Tibial artery (tissue), 4 donors: ENCODE data around the gene RNF182.
"Not testable (repeated sequence)": the region's sequence is repeated elsewhere in the genome, so short reads cannot be mapped to it uniquely, and the experiment has no call there.

Experiments used
- DNase-seq, 2 donors: peaks; one replicate each; pipeline ENCODE4 v3.0.0-alpha.2; 2019
- H3K27ac ChIP-seq, 2 donors: fragments of 200-600 bp; sonication (generic) in 1 of 2; 1 replicate in 1 of 2; 2 replicates in 1 of 2; pipeline ENCODE4 v1.5.1; 2018 to 2019; ENCODE audit warnings: mild to moderate bottlenecking in 1 of 2
- H3K27me3 ChIP-seq, 2 donors: fragments of 200-600 bp; sonication (generic) in 1 of 2; one replicate each; pipeline versions ENCODE4 v1.5.1 to v1.6.0; 2016 to 2019
- H3K36me3 ChIP-seq, 3 donors: fragments of 200-600 bp; sonication (generic) in 2 of 3; one replicate each; pipeline ENCODE4 v1.5.1; 2016 to 2019; ENCODE audit warnings: mild to moderate bottlenecking in 2 of 3
- H3K4me1 ChIP-seq, 4 donors: fragments of 200-600 bp; sonication (generic) in 2 of 4; 1 replicate in 3 of 4; 2 replicates in 1 of 4; pipeline ENCODE4 v1.5.1; 2016 to 2019
- H3K4me3 ChIP-seq, 2 donors: fragments of 200-600 bp; sonication (generic) in 1 of 2; 1 replicate in 1 of 2; 2 replicates in 1 of 2; pipeline ENCODE4 v1.5.1; 2018 to 2019; ENCODE audit warnings: mild to moderate bottlenecking in 2 of 2
- H3K9me3 ChIP-seq, 3 donors: fragments of 200-600 bp; sonication (generic) in 1 of 3; one replicate each; pipeline ENCODE4 v1.5.1; 2016 to 2019
- intact Hi-C: fragments of 100-400 bp; cut with DNase I; formaldehyde crosslinking; loops from one replicate; pipeline ENCODE4 v1.15.0; 2023; ENCODE audit warnings: low total_unique reads
- TF ChIP-seq, protein P1 (sequence below), 2 experiments: fragments of 200-600 bp in 1 of 2; fragments of 450-650 bp in 1 of 2; IDR thresholded peaks; one replicate each; pipeline ENCODE4 v1.5.1; 2017 to 2019; ENCODE audit warnings: antibody characterized with exemption in 2 of 2, mild to moderate bottlenecking in 1 of 2, moderate library complexity in 1 of 2

The RNF182 gene

GRCh38 chr6:14015964-14016363, 91.2 kb downstream of the RNF182 start:
- peaks cover 0 to 5% (median 0%) of the 10 kb centered on the region in 3 donors for H3K9me3 ChIP-seq

DNA sequence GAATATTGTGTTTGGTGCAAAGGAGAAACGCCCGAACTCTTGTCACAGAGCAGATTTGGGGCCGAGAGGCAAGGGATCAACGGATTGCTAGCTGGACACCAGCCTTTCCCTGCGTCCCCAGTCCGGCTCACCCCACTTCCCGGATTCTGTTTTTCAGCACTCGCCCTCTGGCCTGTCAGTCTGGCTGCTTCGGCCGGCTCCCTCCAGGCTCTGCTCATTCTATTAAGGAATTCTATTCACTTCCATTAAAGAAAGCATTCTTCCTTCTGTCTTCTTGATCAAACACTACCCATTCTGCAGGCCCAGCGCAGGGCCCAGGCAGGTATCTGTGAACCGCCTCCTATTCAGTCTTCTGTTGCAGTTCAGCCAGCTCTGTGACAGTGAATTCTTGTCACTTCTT, 91.7 kb downstream of the RNF182 start:
- intact Hi-C loops = no loop called here
- no peaks in the 10 kb centered on the region for H3K4me1 ChIP-seq
- DNase-seq = no peak

More at GRCh38 chr6:14015964-14016363, 91.2 kb downstream of the RNF182 start:
- Histone ChIP-seq H3K4me1 (no peaks in the 10 kb centered on the region), H3K36me3 (no peaks in the 10 kb centered on the region), H3K4me3 (no peak overlapping the region), H3K27me3 (no peaks in the 10 kb centered on the region), H3K27ac (no peak overlapping the region)
- no peak for DNase-seq
- intact Hi-C loops = no loop called here
- TF ChIP-seq, protein P1, sequence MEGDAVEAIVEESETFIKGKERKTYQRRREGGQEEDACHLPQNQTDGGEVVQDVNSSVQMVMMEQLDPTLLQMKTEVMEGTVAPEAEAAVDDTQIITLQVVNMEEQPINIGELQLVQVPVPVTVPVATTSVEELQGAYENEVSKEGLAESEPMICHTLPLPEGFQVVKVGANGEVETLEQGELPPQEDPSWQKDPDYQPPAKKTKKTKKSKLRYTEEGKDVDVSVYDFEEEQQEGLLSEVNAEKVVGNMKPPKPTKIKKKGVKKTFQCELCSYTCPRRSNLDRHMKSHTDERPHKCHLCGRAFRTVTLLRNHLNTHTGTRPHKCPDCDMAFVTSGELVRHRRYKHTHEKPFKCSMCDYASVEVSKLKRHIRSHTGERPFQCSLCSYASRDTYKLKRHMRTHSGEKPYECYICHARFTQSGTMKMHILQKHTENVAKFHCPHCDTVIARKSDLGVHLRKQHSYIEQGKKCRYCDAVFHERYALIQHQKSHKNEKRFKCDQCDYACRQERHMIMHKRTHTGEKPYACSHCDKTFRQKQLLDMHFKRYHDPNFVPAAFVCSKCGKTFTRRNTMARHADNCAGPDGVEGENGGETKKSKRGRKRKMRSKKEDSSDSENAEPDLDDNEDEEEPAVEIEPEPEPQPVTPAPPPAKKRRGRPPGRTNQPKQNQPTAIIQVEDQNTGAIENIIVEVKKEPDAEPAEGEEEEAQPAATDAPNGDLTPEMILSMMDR (IDR thresholded peaks at IDR 0.05) = no peak

DNA sequence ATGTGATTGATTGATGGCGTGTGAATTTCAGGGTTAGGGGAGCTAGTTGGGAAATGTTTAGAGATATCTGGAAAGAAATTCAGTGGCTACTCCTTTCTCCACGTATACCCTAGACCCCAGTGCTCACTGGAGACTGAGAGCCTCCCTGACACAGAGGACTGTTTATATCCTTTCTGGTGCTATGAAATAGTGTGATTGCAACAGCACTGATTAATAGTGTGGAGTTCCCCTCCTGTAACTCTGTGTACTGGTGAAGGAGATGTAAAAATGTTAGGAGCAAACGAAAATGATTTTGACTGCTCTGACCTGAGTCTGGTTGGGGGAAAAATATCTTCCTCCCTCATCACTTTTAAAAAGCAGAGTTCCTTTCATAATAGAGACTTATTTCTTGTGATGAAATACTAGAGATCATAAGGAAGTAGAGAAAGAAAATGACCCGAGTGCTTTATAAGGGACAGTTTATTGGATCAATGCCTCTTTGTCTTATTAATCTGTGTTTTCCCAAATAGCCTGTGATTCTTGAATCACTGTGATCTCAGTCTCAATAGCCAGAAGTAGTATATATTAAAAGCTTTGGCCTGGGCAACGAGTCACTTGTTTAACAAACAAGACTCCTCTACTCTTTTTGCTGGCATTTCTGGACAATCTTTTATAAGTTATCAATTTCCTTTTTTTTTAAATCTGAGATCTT, 92.3 kb downstream of the RNF182 start:
- H3K27me3 ChIP-seq = no peaks in the 10 kb centered on the region
- intact Hi-C loops = no loop called here
- DNase-seq = no peak
- no peak overlapping the region for H3K4me3 ChIP-seq
- TF ChIP-seq, protein P1 (IDR thresholded peaks at IDR 0.05) = no peak
- H3K27ac ChIP-seq = no peak overlapping the region
- H3K9me3 ChIP-seq = peaks cover 0 to 4% (median 0%) of the 10 kb centered on the region in 3 donors
- no peaks in the 10 kb centered on the region for H3K4me1 ChIP-seq
- H3K36me3 ChIP-seq = no peaks in the 10 kb centered on the region

More for the DNA sequence above, 91.7 kb downstream of the RNF182 start:
- TF ChIP-seq, protein P1 (IDR thresholded peaks at IDR 0.05) = no peak
- Histone ChIP-seq H3K4me3 (no peak overlapping the region), H3K27me3 (no peaks in the 10 kb centered on the region), H3K9me3 (peaks cover 0 to 5% (median 0%) of the 10 kb centered on the region in 3 donors), H3K27ac (no peak overlapping the region), H3K36me3 (no peaks in the 10 kb centered on the region)

DNA sequence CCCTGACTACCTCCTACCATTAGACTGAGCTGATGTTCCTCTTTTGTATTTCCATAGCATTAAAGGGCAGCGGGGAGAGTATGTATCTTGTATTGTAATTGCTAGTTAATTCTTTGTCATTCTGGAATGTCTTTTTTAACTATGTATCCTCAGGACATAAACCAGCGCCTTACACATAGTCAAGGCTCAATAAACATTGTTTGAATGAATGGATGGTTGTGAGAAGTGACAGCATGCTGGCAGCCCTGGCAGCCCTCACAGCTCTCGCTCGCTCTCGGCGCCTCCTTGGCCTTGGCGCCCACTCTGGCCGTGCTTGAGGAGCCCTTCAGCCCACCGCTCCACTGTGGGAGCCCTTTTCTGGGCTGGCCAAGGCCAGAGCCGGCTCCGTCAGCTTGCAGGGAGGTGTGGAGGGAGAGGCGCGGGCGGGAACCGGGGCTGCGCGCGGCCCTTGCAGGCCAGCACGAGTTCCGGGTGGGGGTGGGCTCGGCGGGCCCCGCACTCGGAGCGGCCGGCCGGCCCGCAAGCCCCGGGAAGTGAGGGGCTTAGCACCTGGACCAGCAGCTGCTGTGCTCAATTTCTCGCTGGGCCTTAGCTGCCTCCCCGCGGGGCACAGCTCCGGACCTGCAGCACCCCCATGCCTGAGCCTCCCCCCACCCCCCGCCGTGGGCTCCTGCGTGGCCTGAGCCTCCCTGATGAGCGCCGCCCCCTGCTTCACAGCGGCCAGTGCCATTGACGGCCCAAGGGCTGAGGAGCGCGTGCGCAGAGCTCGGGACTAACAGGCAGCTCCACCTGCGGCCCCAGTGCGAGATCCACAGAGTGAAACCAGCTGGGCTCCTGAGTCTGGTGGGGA, 93.1 kb downstream of the RNF182 start:
- H3K27me3 ChIP-seq = no peaks in the 10 kb centered on the region
- DNase-seq = no peak
- no peaks in the 10 kb centered on the region for H3K4me1 ChIP-seq
- TF ChIP-seq, protein P1 (IDR thresholded peaks at IDR 0.05) = no peak
- H3K9me3 ChIP-seq = no peaks in the 10 kb centered on the region
- H3K36me3 ChIP-seq = no peaks in the 10 kb centered on the region
- no peak overlapping the region for H3K27ac ChIP-seq
- intact Hi-C loops = no loop called here
- no peak overlapping the region for H3K4me3 ChIP-seq

DNA sequence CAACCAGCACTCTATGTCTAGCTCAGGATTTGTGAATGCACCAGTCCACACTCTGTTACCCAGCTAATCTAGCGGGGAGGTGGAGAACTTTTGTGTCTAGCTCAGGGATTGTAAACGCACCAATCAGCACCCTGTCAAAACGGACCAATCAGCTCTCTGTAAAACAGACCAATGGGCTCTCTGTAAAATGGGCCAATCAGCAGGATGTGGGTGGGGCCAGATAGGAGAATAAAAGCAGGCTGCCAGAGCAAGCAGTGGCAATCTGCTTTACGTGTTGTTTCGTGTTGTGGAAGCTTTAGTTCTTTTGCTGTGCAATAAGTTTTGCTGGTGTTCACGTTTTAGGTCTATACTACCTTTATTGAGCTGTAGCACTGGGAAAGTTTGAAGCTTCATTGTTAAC, 93.8 kb downstream of the RNF182 start:
- DNase-seq, H3K4me1 ChIP-seq, H3K27ac ChIP-seq, H3K9me3 ChIP-seq, H3K4me3 ChIP-seq, H3K36me3 ChIP-seq, H3K27me3 ChIP-seq, intact Hi-C loops: not testable (repeated sequence)

DNA sequence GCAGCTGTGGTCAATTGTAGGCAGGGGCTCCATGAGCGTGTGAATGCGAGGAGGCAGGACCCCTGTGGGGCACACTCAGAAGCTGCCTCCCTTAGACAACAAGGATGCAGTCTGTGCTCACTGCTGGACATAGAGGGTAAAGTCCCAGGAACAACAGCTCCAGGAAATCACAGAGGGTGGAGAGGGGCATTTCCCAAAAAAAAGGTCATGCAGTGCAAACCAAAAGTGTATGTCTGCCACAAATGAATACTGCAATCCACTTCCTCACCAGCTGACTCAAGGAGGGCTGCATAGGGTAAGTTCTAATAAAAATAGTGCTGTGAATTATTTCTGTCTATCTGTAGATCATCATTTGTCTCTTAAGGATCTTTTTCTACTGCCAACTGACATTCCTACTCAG, 95.8 kb downstream of the RNF182 start:
- Histone ChIP-seq H3K4me3 (no peak overlapping the region), H3K27me3 (peaks cover 0 to 5% of the 10 kb centered on the region in 2 donors), H3K36me3 (no peaks in the 10 kb centered on the region), H3K27ac (no peak overlapping the region), H3K9me3 (no peaks in the 10 kb centered on the region), H3K4me1 (no peaks in the 10 kb centered on the region)
- TF ChIP-seq, protein P1 (IDR thresholded peaks at IDR 0.05) = no peak
- intact Hi-C loops = no loop called here
- DNase-seq = no peak
